Caki2 (cell line): ENCODE results near the gene BYSL. TPM values are rescaled to one million over a fixed set of nuclear protein-coding genes. Genes with fewer than 3 reads are reported as not detected.
"Not testable (repeated sequence)": the region's sequence is repeated elsewhere in the genome, so short reads cannot be mapped to it uniquely, and the experiment has no call there.

ENCODE experiments used
- DNase-seq: peaks from one replicate; pipeline ENCODE4 v3.0.0-alpha.2; 2015; ENCODE audit warnings: low read depth
- in situ Hi-C: cut with HindIII; loops from 2 replicates; pipeline ENCODE4 v1.10.0; 2016; ENCODE audit warnings: low sequenced_read_pairs, low pct_unique_long_range_greater_than_20kb, mixed read lengths
- total RNA-seq: library from RNA; depleted of rRNA; stranded (reverse); fragments of >200 nt; shearing (Covaris generic); gene quantifications from 2 replicates; pipeline ENCODE4 v1.2.3, GENCODE V29; 2014; ENCODE audit warnings: low replicate concordance

Gene BYSL
- total RNA-seq, 1 experiment from 2014 or later: 161 TPM

DNA sequence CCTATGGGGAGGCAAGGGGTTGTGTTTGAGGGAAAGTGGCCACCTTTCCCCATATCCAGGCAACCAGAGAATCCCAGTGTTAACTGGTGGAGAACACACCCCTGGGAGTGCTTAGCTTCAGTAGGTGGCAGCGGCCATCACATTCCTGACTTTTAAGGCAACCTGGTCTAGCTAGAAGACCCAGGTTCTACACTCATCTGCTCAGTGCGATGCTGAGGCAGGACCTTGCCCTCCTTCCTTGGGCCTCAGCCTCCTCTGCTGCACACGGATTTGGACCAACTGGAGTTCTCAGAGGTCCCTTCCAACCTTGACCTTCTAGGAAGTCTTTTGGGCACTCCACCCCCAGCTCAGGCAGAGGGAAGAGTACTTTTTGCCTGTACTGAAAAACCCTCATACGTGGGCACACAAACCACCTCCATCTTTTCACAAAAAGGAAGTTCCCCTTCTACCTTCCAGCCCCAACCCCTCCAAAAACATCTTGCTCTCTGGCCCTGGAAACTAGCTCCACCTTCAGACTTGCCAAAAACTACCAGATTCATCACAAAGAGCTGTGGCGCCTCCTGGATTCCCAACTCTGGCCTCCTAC lies 17.4 kb downstream of the BYSL start:
- no peak for DNase-seq
- in situ Hi-C loops: loop anchor here (25.0 kb wide), 1 partner anchor 99 kb away; no protein-coding TSS in a partner anchor

DNA sequence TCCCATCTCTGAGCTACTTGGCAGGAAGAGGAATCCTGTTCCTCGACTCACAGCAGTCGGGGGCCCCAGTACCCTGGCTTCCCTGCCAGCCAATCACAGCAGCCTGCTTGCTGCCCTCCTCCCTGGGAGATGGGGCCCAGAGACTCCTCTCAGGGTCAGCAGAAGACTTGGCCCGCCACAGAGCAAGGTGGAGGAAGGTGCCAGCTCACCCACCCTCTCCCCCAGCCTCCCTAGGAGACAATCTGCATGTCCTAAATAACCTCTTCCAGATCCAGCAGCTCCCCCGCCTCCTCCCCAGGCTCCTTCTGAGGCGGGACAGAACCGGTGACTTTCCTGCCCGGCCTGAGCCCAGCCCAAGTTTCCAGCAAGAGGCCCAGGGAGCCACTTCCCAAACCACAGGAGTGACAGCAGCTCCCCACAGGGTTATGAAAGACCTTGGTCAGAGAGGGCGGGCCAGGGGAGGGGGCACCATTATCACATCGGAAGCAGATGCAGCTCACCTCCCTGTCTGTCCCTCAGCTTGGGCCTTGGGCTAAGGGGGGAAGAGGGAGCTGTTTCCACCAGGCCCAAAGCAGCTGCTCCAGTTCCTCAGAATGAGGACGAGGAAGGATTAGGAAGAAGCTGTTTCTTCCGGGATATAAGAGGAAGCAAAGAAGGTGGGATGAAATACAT lies 18.0 kb downstream of the BYSL start:
- peak; percentile 40 for DNase-seq
- in situ Hi-C loops: loop anchor here (25.0 kb wide), 1 partner anchor 98 kb away; no protein-coding TSS in a partner anchor

DNA sequence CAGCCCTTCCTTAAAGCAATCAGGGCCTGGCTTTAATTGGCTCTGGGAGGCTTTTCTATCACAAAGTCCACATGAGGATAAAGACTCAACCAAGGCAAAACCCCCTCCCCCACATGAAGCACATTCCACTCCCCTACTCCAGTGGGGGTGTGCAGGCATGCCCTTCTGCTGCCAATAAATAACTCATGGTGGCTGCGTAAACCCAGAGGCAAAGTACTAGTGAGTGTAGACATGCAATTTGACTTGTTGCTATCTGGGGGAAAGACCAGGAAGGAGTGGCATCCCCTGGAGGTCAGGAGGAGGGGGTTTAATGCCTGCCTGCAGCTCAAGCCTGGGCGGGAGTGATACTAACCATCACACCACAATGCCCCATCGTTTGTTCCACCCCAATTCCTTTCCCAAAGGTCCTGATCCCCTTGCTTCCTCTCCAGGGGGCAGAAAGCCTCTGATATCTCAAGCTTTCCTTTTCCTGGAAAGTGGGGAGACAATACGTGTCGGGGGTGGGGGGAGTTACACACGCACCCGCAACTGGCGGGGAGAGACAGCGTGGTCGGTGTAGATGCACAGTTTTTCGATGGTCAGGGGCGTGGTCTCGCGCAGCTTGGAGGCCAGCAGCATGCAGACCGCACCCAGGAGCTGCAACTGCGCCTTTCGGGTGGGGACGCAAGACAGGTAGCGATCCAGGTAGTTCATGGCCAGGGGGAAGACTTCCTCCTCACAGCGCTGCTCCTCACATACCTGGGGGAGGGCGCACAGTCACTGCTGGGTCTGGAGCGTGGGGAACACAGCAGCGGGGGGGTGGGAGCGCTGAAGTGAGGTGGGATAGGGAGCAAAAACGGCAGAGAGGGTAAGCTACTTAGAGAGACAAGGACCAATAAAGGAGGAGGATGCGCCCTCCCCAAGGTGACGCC lies 18.8 kb downstream of the BYSL start:
- DNase-seq: peak; percentile 51
- in situ Hi-C loops: loop anchor here (25.0 kb wide), 1 partner anchor 97 kb away; no protein-coding TSS in a partner anchor

DNA sequence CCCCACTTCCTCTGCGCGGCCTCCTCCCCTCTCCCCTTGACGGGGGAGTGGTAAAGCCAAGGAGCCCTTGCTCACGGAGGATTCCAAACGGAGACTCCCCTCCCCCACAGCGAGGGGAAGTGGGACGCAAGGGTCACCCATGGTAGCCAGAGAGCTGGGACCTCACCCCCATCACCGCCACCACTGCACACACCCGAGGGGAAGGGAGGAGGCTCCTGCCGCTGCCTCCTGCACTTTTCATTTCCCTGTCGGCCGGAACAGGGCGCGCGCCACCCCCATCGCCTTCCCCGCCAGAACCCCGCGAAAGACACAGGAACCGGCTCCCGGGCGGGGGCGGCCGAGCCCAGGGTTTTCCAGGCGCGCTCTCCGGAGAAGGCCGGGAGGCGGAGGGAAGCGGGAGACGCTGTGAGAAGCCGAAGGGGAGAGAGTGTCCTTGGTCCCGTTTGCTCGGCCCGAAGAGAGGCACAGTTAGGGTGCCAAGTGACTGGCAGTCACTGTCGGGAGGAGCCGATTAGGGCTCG lies 19.5 kb downstream of the BYSL start:
- DNase-seq: peak; percentile 61
- in situ Hi-C loops: loop anchor here (25.0 kb wide), 1 partner anchor 96 kb away; no protein-coding TSS in a partner anchor

DNA sequence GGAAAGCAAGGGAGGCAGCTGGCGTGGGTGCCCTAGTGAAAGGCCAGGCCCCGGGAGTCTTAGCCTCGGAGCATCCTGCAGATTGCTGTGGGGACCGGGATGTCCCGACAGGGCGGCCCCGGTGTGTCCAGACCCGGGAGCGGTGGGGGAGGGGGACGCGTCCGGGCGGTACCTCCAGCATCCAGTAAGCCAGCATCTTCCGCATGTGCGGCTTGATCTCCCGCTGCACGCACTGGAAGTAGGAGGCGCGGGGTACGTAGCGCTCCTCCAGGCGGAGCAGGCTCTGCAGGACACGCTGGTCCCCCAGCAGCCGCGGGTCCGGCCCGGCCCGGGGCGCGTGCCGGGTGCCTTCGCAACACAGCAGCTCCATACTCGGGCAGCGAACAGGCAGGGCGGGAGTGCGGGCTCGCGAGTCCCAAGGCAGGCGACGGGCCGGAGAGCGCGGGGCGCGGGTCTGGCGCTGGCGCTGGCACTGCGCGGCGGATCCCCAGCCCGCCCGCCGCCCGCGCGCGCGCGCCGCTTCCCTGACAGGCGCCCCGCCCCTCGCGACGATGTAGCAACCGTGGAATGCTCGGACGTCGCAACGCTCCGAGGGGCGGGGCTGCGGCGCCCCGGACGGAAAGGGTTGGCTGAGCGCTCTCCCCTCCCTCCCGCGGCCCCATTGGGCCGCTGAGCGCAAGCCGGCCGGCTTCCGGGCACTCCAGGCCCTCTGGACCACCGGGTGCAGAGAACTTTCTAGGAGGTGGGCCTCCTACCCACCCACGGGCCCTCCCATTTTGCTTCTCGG lies 20.2 kb downstream of the BYSL start, which contains the start of gene CCND3:
Gene CCND3, minus strand, starts transcription at position 529 of the 787 bp plus-strand sequence. Its CDS starts 159 bp downstream, at position 370.
- peak; percentile 99 for DNase-seq

DNA sequence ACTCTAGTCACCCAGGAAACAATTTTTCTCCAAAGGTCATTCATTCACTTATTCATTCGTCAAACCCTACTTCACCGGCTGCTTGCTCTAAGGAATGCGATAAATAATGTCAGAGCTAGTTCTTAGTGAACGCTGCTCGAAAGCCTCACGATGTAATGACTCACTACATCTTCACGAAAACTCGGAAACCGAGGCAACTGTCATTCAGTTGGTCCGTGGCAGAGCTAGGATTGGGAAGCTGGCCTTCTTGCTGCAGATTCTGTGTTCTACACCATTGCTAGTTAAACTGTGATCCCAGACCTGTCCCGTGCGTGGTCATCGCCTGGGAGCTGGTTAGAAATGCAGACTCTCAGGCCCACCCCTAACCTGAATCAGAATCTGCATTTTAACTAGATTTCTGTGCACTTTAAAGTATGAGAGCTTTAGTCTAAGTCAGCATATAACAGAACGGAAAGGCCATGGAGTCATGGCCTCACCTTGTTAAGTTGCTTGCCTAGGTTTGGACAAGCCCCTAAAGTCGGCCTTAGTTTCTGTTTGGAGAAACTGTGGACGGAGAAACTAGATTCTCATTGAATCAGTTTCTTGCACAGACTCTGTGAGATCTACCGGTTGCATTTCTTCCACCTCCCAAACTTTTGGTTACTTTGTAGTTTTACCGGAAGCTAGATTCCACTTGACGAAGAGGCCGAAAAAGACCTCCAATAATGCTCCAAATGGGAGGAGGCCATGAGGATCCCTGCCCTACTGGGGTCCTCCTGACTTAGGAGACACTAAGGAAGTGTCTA lies 21.0 kb downstream of the BYSL start:
- peak; percentile 53 for DNase-seq

More for the DNA sequence above, 20.2 kb downstream of the BYSL start, which contains the start of gene CCND3:
- in situ Hi-C loops: loop anchor here (25.0 kb wide), 1 partner anchor 96 kb away; no protein-coding TSS in a partner anchor

DNA sequence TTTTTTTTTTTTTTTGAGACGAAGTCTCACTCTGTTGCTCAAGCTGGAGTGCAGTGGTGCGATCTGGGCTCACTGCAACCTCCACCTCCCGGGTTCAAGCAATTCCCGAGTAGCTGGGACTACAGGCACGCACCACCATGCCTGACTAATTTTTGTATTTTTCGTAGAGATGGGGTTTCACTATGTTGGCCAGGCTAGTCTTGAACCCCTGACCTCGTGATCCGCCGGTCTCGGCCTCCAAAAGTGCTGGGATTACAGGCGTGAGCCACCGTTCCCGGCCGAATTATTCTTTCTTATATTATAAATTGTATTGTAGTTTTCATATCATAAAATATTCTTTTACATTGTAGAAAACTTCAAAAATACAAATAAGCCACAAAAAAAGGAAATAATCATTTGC lies 21.6 kb downstream of the BYSL start:
- DNase-seq: not testable (repeated sequence)
- in situ Hi-C loops: loop anchor here (25.0 kb wide), 1 partner anchor 94 kb away; no protein-coding TSS in a partner anchor

More for the DNA sequence above, 21.0 kb downstream of the BYSL start:
- in situ Hi-C loops: loop anchor here (25.0 kb wide), 1 partner anchor 95 kb away; no protein-coding TSS in a partner anchor

DNA sequence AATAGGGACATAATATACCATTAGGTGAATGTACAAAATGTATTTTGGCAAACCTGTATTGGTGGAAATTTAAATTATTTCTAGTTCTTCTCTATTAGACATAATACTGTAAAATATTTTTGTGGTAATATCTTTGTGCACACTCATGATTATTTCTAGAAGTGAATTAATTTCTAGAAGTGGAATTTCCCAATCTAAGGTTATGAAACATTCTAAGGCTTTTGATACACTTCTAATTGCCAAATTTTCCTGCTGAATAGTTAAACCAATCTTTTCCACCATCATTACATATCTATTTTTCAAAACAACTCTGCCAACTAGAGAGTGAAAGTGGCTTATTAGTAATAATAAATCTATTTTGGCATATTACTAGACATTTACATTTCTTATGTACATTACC lies 22.2 kb downstream of the BYSL start:
- DNase-seq: no peak
- in situ Hi-C loops: loop anchor here (25.0 kb wide), 1 partner anchor 94 kb away; no protein-coding TSS in a partner anchor

DNA sequence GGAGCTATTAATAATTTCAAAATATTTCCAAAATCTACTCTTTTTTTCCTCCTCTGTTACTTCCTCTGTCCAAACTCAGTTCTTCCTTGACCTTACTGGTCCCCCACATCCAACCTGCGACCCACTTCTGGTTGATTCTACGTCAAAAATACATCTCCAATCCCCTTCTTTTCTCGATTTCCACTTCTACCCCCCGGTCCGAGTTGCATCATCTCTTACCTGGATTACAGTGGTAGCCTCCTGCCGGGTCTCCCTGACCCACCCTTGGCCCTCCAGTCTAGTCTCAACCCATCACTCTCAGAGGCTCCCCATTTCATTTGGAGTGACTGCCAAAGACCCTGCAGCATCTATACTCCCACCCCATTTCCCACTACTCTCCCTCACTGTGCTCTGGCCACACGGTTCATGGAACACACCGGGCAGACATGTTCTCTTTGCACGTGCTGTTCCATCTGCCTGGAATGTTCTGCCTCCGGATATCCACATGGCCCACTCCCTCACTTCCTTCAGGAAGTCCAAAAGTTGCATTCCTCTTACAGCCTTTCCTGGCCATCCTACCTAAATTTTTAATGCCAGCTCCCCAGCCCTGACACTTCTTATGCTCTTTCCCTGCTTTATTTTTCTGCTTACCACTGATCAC lies 26.4 kb downstream of the BYSL start:
- in situ Hi-C loops: loop anchor here (25.0 kb wide), 1 partner anchor 90 kb away; no protein-coding TSS in a partner anchor
- DNase-seq: no peak

DNA sequence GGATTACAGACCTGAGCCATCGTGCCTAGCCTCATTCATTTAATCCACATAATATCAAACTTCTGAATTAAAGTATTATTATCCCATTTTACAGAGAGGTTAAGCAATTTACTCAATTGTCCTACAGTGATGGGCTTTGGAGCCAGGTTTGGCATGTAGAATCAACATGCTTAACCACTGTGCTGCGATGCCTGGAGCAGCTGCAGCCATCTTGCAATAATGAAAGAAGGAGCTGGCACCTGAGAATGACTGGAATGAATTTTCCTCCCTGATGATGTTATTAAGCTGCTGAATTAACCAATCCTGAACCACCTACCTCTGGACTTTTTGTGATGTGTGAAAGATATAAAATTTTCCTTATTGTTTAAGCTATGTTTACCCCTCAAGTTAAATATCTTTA lies 33.4 kb downstream of the BYSL start:
- in situ Hi-C loops: no loop called here
- DNase-seq: no peak

DNA sequence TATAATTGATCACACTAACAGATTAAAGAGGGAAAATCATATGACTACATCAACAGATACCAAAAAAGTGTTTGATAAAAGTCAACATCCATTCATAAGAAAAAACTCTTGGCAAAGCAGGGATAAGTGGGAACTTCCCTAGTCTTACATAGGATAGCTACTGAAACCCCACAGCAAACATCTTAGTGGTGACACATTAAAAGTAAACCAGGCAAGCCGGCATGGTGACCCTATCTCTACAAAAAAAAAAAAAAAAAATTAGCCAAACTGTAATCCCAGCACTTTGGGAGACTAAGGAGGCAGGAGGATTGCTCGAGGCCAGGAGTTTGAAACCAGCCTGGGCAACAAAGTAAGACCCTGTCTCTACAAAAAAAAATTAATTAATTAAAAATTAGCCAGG lies 34.1 kb downstream of the BYSL start:
- in situ Hi-C loops: no loop called here
- no peak for DNase-seq

DNA sequence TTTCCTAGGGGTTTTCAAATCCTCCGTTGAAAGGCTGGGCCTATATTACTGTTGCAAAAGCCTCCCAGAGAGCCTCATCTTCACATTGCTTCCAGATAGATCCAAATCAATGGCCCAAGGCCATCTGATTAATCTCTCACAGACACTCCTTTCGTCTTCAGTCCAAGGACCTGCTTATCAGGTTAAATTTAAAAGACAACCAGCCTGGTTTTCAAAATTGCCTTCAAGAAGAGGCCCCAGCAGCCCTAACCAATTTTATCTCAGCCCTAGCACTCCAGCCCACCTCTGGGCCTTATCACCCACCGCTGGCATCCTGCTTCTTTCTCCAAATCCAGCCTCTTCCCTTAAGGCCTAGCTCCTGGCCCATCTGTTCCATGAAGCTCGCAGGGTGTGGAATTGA lies 35.8 kb downstream of the BYSL start:
- no peak for DNase-seq
- in situ Hi-C loops: no loop called here

DNA sequence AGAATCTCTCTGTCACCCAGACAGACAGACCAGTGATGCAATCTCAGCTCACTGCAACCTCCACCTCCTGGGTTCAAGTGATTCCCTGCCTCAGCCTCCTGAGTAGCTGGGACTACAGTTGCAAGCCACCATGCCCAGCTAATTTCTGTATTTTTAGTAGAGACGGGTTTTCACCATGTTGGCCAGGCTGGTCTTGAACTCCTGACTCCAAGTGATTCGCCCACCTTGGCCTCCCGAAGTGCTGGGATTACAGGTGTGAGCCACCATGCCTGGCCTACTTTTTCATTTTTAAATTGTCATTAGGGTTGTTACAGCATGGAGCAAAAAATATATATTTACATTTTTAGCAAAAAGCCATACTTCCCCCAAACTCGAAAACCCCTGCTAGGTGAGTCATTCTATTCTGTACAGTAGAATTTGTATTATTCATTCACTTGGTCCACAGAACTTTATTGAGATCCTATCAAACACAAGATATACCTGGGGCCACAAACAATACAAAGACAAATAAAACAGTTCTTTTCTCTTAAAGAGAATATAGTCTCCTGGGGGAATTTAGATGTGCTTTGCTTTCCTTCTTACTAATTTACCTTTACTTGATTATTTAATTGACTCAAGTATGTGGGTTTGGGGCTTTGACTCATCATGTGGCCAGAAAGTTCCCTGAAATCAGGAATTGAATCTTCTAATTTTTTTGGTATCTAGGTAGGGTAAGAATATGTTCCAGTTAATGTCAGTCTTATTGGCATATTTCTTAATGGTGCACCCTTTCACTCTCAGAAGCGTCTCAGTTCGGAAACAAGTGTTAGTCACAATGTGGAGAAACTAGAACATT lies 36.9 kb downstream of the BYSL start:
- no peak for DNase-seq
- in situ Hi-C loops: no loop called here

DNA sequence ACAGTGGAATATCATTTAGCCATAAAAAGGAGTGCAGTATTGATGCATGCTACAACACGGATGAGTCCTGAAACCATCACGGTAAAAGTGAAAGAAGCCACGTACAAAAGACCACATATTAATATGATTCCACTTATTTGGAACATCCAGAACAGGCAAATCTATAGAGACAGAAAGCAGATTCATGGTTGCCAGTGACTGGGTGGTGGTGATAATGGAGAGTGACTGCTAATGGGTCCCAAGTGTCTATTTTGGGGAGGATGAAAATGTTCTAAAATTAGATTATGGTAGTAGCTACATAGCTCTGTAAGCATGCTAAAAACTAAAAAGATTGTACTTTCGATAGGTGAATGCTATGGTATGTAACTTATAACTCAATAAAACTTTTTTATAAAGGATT lies 38.7 kb downstream of the BYSL start:
- no peak for DNase-seq

DNA sequence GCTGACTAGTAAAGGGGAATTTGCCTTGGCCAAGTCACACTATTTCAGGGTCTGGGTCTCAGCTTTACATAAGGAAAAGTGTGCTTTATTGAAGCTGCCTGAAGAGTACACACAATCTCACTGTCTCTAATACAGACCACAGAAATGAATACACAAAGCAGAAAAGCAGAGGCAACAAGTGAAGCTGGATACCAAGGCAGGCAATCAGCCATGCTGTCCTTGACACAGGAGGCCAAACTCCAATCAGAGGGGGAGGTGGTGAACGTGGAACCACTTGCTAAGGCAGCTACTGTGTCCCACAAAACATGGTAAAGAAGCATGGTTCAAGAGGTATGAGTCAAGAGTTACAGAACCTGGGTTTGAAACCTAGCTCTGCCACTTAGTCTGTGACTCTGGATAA lies 42.1 kb downstream of the BYSL start:
- DNase-seq: no peak
- in situ Hi-C loops: no loop called here

More for the DNA sequence above, 38.7 kb downstream of the BYSL start:
- in situ Hi-C loops: no loop called here
